ENCODE results near the gene CUBN.

GRCh38 chr10:16845248-16845647 is 284.4 kb downstream of the CUBN start:
- no peak for TF ChIP-seq CTCF (IDR thresholded peaks at IDR 0.05)
- TF ChIP-seq POLR2A (IDR thresholded peaks at IDR 0.05), result no peak
